ENCODE results near the gene CIROP. TPM values are rescaled to one million over a fixed set of nuclear protein-coding genes. Genes with fewer than 3 reads are reported as not detected.

CIROP gene
- polyA plus RNA-seq, 5 donors, result 0.05 to 0.06 TPM; not detected in 3

DNA sequence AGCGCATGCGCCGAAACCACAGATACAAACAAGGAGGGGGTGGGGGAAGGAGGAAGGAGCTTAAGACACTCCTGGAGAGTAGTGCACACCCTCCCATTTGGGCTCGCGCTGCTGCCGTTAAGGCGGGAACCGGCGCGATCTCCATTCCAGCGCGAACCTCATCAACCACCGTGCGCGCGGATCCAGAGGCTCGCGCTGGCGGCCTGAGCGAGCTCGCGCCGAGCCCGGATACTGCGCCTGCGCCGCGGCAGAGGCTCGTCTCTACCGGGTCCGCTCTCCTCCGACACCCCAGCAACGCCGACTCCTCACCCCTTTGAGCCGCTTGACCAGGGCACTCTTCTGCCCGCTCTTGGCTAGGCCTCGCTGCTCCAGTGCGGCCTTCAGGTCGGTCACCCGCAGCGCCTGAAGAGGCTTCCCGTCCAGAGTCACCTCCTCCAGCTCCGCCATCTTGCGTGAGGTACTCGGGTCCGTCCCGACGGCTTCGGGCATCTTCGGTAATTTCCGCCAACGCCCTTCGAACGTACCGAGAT lies 10.1 kb downstream of the CIROP start, which contains the start of gene ACIN1:
Gene ACIN1, minus strand, starts transcription at position 471 of the 530 bp plus-strand sequence. Its CDS starts 24 bp downstream, at position 447.
- peak; percentile 90 for DNase-seq

DNA sequence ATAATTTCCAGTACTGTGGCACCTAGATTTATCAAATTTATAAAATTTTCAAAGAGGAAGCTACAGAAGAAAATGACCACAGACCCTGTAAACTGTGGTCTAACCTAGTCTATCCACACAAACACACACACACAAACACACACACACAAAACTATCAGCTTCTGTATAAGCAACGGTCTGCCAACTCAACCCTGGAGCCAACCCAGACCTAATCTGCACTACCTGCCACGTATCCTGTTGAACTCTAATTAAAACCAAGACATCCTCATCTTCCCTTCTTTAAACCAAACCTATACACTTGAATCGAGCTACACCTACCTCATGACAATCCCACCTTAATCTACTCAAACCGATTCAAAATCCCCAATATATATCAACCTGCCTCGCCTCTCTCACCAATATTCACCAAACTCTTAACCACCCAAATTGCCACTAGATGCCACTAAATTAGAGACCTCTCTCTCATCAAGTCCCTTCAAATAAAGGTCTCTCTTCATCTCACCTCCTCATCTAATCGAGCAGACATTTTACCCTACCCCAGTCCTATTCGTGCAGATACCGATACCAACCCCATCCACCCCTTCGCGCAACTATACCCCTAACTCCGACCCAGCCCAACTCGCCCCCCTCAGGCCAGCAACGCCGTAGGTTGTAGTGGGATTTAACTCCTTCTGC lies 10.7 kb downstream of the CIROP start:
- no peak for DNase-seq

GRCh38 chr14:23093526-23093925 lies 11.3 kb downstream of the CIROP start:
- DNase-seq, result no peak

GRCh38 chr14:23093104-23093503 lies 11.7 kb downstream of the CIROP start:
- DNase-seq, result no peak

DNA sequence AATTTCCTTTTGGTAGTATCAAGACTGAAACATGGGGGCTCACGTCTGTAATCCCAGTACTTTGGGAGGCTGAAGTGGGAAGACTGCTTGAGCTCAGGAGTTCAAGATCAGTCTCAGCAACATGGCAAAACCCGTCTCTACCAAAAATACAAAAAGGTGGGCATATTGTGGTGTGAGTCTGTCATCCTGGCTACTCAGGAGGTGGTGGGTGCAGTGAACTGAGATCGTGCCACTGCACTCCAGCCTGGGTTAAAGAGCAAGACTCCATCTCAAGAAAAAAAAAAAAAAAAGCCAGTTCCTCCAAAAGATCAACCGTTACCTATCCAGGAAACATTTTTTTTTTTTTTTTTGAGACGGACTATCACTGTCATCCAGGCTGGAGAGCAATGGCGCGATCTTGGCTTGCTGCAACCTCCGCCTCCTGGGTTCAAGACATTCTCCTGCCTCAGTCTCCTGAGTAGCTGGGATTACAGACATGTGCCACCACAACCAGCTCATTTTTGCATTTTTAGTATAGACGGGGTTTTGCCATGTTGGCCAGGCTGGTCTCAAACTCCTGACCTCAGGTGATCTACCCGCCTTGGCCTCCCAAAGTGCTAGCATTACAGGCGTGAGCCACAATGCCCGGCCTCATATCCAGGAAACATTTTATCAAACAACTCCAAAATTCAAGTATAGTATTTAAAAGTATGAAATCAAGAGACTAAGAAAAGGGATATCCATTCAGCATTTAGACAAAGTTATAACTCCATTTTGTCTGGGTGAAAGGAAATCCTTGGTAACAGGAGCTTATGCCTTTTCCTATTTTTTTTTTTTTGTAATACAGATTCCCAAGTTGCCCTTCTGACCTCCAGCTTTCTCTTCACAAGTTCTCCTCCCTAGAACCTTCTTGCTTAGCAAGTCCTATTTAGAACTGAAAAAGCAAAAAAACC lies 13.2 kb downstream of the CIROP start:
- no peak for DNase-seq

- DNase-seq, result no peak
Measured at GRCh38 chr14:23090254-23090636, 14.5 kb downstream of the CIROP start.

- no peak for DNase-seq
Measured at GRCh38 chr14:23089498-23090253, 15.1 kb downstream of the CIROP start.

GRCh38 chr14:23086565-23086964 lies 18.2 kb downstream of the CIROP start:
- no peak for DNase-seq

DNA sequence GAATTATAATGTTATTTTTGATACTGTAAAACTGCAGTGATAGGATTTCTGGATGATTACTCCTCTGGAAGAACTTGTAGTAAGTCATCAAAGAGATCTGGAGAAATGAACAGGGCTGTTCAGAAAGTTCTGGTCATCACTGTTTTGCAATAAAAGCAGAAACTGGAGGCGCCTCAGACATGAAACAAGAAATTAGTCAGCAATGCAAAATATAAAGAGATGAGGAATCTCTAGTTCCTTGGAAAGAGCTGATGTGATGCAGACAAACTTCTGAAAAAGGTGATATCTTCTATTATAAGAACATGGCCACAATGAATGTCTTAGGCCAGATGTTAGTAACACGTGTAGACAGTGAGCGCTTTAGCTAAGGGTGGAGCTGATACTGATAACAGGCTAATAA lies 19.3 kb downstream of the CIROP start:
- no peak for DNase-seq

DNA sequence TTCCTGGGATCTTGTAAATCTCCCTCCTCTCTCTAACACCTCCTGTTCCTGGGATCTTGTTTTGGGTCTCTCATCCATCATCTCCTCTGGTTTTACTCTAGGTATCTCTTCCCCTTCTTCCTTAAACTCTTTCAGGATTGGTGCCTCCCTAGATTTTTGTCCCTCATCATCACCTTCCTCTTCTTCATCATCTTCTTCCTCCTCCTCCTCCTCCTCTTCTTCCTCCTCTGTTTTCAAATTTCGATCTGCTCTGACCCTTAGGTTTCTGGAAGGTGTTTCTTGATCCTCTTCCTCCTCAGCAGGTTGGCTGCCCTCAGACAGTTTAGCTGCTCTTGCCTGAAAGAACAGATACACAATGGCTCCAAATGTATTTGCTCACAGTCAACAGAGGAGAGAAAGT lies 24.3 kb downstream of the CIROP start:
- DNase-seq, result no peak

- DNase-seq, result no peak
Measured at GRCh38 chr14:23079716-23080115, 25.1 kb downstream of the CIROP start.

- no peak for DNase-seq
Measured at GRCh38 chr14:23078692-23079116, 26.1 kb downstream of the CIROP start.

DNA sequence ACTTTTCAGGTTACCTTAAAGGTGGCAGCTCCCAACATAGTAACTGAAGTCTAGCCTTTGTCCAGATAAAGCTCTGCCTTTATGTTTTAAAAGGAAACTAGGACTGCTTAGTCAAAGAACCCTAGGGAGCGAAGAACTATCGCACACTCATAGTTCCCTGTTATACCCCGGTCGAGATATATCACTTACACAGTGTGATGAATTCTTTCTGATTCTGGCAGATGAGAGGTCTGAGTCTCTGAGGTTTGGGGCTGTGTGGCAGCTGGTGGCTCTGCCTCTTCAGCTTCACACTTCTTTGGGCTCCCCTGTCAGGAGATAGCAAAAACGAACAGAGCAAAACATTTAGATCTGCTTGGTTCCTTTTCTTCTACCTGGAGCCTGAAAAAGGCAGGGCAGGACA lies 26.8 kb downstream of the CIROP start:
- DNase-seq, result no peak

- DNase-seq, result no peak
Measured at GRCh38 chr14:23076785-23077408, 27.9 kb downstream of the CIROP start.

GRCh38 chr14:23074906-23075305 lies 29.9 kb downstream of the CIROP start:
- no peak for DNase-seq

- DNase-seq, result no peak
Measured at GRCh38 chr14:23071921-23072539, 32.8 kb downstream of the CIROP start.

- peak; percentile 85 to 87 for DNase-seq
Measured at GRCh38 chr14:23071244-23071920, 33.4 kb downstream of the CIROP start.

- no peak for DNase-seq
Measured at GRCh38 chr14:23070262-23071129, 34.3 kb downstream of the CIROP start.

- DNase-seq, result no peak
Measured at GRCh38 chr14:23069413-23069806, 35.4 kb downstream of the CIROP start.

Data from right lung (tissue), 5 donors.